Suppressor macrophage treated with lipopolysaccharide for 4 hours (primary cell): ENCODE measurements around the gene CARMIL3.

Experiments used
- DNase-seq: peaks from one replicate; pipeline ENCODE4 v3.0.0-alpha.2; 2020

CARMIL3 gene

DNA sequence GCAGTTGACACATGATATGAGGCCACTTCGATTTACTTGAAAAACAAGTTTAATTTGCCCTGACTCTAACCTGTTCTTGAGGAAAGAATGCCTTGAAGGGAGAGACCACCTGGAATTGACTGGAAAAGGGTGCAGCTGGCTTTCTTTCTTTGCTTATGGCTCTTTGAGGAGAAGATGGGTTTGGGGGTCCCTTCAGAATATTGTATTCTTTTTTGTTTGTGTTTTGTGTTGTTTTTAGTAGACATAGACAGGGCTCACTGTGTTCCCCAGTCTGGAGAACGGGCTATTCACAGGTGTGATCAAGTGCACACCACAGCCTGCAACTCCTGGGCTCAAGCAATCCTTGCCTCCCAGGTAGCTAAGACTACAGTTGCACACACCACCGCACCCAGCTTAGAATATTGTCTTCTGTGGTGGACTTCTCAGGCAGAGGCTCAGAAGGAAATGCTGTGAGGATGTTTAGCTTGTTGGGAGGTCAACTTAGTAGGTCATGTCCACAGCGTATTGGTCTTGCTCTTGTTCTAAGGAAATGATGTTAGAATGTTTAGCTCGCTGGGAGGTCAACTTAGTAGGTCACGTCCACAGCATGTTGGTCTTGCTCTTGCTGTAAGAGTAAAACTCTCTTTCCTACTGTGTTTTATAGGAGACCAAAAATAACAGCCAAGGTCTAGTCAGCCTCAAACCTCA, 64.5 kb downstream of the CARMIL3 start:
- no peak for DNase-seq

DNA sequence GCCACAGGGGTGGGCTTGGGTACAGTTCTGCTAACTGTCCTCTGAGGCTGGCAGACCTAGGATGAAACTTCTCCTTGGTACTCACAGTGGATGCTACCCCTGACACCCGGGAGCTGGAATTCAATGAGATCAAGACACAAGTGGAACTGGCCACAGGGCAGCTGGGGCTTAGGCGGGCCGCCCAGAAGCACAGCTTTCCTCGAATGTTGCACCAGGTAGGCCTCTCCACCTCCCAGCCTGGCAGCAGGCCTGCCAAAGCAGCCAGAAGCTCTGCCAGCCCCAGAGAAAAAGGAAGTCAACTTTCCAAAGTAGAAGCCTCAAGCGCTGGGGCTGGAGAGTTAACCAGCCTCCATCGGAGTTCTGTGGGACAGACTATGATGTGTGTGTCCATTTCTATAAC, 65.4 kb downstream of the CARMIL3 start:
- DNase-seq, result no peak
